GM20000 (cell line): ENCODE measurements around the gene MAGI2.

ENCODE experiments used
- DNase-seq: peaks from one replicate; pipeline ENCODE4 v3.0.0; 2012; ENCODE audit warnings: low spot score
- CTCF ChIP-seq: IDR thresholded peaks from 2 replicates; pipeline ENCODE4 v1.5.1; 2012; ENCODE audit warnings: mild to moderate bottlenecking, control low read depth; ENCODE audit errors: extremely low read depth, missing control alignments

MAGI2 gene

GRCh38 chr7:78499971-78500370 is 953.5 kb downstream of the MAGI2 start:
- TF ChIP-seq CTCF = no peak
- DNase-seq = no peak

GRCh38 chr7:78499283-78499682 is 954.2 kb downstream of the MAGI2 start:
- TF ChIP-seq CTCF = no peak
- no peak for DNase-seq

GRCh38 chr7:78497728-78498427 is 955.6 kb downstream of the MAGI2 start:
- DNase-seq = no peak
- TF ChIP-seq CTCF = no peak

- DNase-seq = no peak
Observed at GRCh38 chr7:78496096-78496630, 957.3 kb downstream of the MAGI2 start.

GRCh38 chr7:78493401-78493800 is 960.1 kb downstream of the MAGI2 start:
- TF ChIP-seq CTCF = no peak
- DNase-seq = no peak

More at GRCh38 chr7:78496096-78496630, 957.3 kb downstream of the MAGI2 start:
- TF ChIP-seq CTCF = no peak

GRCh38 chr7:78492146-78492545 is 961.3 kb downstream of the MAGI2 start:
- TF ChIP-seq CTCF = no peak
- DNase-seq = no peak

GRCh38 chr7:78490524-78490923 is 962.9 kb downstream of the MAGI2 start:
- TF ChIP-seq CTCF = no peak
- no peak for DNase-seq
